Testis (tissue), 2 donors: ENCODE measurements around the gene GATB.

Experiments used
- POLR2A ChIP-seq: fragments of 450-650 bp; IDR thresholded peaks from one replicate; pipeline ENCODE4 v1.6.1; 2017; ENCODE audit warnings: antibody characterized with exemption, mild to moderate bottlenecking, moderate library complexity
- TF ChIP-seq, protein P1 (sequence below), 3 experiments: fragments of 450-650 bp in 2 of 3; fragments of 200-600 bp in 1 of 3; sonication (generic) in 1 of 3; IDR thresholded peaks; one replicate each; pipeline ENCODE4 v1.5.1; 2016 to 2019; ENCODE audit warnings: antibody characterized with exemption in 3 of 3, mild to moderate bottlenecking in 2 of 3, moderate library complexity in 1 of 3

DNA sequence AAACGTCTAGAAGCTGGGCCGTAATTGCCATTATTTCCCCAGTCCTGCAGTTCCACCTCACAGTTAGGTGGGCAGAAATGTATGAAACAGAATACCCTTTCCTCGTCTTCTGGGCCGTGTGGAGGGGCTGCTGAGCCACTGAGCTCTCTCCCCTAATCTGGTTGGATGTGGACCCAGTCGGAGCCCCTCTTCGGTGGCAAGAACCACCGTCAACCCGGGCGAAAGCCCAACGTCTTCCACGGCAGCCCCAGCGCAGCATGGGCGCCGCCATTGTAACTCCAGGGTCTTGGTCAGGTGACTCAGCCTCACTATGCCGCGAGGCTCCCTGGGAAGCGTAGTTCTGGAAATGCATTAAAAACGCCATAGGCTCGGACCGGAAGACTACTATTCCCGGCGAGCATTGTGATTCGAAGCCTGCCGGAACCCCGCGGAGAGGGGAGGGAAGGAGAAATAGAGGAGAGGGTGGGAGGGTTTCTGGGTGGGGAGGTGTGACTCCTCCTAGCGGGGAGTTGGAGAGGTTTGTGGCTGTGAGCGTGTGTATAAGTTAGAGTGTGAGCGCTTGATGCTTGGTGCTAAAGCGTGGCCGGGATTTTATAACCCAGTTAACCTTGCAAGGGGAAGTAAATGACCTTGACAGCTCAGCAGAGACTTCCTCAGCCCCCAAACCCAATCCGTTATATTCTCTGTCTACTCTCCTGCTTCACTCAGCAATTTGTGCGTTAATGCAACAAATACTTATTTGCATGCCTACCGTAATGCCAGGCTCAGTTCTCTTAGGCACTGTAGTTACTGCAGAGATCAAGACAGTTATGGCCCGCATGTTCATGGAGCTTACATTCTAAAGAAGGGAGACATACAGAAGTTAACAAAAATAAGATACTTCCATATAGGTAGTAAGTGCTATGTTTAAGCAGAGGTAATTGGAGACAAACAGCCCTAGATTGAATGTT, at the start of gene GATB:
- TF ChIP-seq, protein P1, sequence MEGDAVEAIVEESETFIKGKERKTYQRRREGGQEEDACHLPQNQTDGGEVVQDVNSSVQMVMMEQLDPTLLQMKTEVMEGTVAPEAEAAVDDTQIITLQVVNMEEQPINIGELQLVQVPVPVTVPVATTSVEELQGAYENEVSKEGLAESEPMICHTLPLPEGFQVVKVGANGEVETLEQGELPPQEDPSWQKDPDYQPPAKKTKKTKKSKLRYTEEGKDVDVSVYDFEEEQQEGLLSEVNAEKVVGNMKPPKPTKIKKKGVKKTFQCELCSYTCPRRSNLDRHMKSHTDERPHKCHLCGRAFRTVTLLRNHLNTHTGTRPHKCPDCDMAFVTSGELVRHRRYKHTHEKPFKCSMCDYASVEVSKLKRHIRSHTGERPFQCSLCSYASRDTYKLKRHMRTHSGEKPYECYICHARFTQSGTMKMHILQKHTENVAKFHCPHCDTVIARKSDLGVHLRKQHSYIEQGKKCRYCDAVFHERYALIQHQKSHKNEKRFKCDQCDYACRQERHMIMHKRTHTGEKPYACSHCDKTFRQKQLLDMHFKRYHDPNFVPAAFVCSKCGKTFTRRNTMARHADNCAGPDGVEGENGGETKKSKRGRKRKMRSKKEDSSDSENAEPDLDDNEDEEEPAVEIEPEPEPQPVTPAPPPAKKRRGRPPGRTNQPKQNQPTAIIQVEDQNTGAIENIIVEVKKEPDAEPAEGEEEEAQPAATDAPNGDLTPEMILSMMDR (IDR thresholded peaks at IDR 0.05), result peak; percentile 3 to 35 (median 16)
- TF ChIP-seq POLR2A, result no peak
